ENCODE data around the gene UBAC2. TPM values are rescaled to one million over a fixed set of nuclear protein-coding genes. Genes with fewer than 3 reads are reported as not detected.

Gene UBAC2
- 10 to 100 TPM; 48.4 to 56.3 TPM for total RNA-seq

- intact Hi-C loops (cut with DNase I, micrococcal nuclease) = loop anchor here (1.0 to 5.0 kb wide), 18 partner anchors 14 to 628 kb away; partner anchors contain the start of genes GPR18 (in 2 of the 2), GPR183 (in 1 of the 2), STK24 (in 1 of the 2) and TM9SF2 (in 1 of the 2)
- no peaks in the 10 kb centered on the region for H3K9me3 Mint-ChIP-seq (ENCODE audit: low read depth)
- peaks cover 31% of the 10 kb centered on the region for H3K36me3 Mint-ChIP-seq (ENCODE audit: low read depth)
- peaks cover 62% of the 10 kb centered on the region for H3K4me1 Mint-ChIP-seq
- CTCF ChIA-PET = interaction anchor here (0.6 to 2.7 kb wide), 19 partner anchors 14 to 547 kb away, joined by 3 to 17 read pairs (median 5); partner anchors contain the start of genes GPR18 and GPR183
- ATAC-seq (peak; percentile 77), DNase-seq (peak; percentile 98)
- H3K27ac Mint-ChIP-seq = peak within 1 kb of the TSS; percentile 97
- POLR2A ChIA-PET = interaction anchor here (0.6 to 3.1 kb wide), 17 partner anchors 14 to 263 kb away, joined by 3 to 16 read pairs (median 4); no protein-coding TSS in a partner anchor
- peak within 1 kb of the TSS; percentile 82 for H3K4me3 Mint-ChIP-seq
- no peaks in the 10 kb centered on the region for H3K27me3 Mint-ChIP-seq
These were observed at the start of gene UBAC2 for GRCh38 chr13:99200432-99201167. TSS of gene UBAC2 (plus strand) at chr13:99200854. CDS start at chr13:99200909, 55 bp downstream.

- H3K27ac Mint-ChIP-seq = no peak overlapping the region
- no peaks in the 10 kb centered on the region for H3K27me3 Mint-ChIP-seq
- ChIA-PET CTCF (interaction anchor here (0.6 kb wide), 1 partner anchor 12 kb away, joined by 5 read pairs; no protein-coding TSS in a partner anchor), POLR2A (no interaction called here)
- no peaks in the 10 kb centered on the region for H3K36me3 Mint-ChIP-seq (ENCODE audit: low read depth)
- peaks cover 5% of the 10 kb centered on the region for H3K4me1 Mint-ChIP-seq
- ATAC-seq = peak; percentile 84
- no peak overlapping the region for H3K4me3 Mint-ChIP-seq
- intact Hi-C loops (cut with DNase I, micrococcal nuclease) = no loop called here
- H3K9me3 Mint-ChIP-seq (ENCODE audit: low read depth) = no peaks in the 10 kb centered on the region
- DNase-seq = peak; percentile 42
These were observed 49.1 kb upstream of the UBAC2 start for GRCh38 chr13:99151516-99151915.

- Mint-ChIP-seq H3K9me3 (ENCODE audit: low read depth) (no peaks in the 10 kb centered on the region), H3K27me3 (no peaks in the 10 kb centered on the region), H3K4me3 (no peak overlapping the region), H3K27ac (no peak overlapping the region), H3K4me1 (peaks cover 5% of the 10 kb centered on the region), H3K36me3 (ENCODE audit: low read depth) (no peaks in the 10 kb centered on the region)
- ChIA-PET POLR2A (no interaction called here), CTCF (no interaction called here)
- intact Hi-C loops (cut with DNase I, micrococcal nuclease) = no loop called here
- ATAC-seq (no peak), DNase-seq (no peak)
These were observed 47.4 kb upstream of the UBAC2 start for GRCh38 chr13:99153219-99153618.

- ChIA-PET CTCF (interaction anchor here (1.3 kb wide), 1 partner anchor 10 kb away, joined by 3 read pairs; no protein-coding TSS in a partner anchor), POLR2A (no interaction called here)
- intact Hi-C loops (cut with DNase I, micrococcal nuclease) = no loop called here
- no peak for ATAC-seq
- Mint-ChIP-seq H3K27me3 (no peaks in the 10 kb centered on the region), H3K36me3 (ENCODE audit: low read depth) (no peaks in the 10 kb centered on the region), H3K4me3 (no peak overlapping the region), H3K27ac (no peak overlapping the region), H3K9me3 (ENCODE audit: low read depth) (no peaks in the 10 kb centered on the region), H3K4me1 (peaks cover 5% of the 10 kb centered on the region)
- no peak for DNase-seq
These were observed 46.6 kb upstream of the UBAC2 start for GRCh38 chr13:99154064-99154463.

- CTCF ChIA-PET = interaction anchor here (0.9 kb wide), 1 partner anchor 90 kb away, joined by 3 read pairs; no protein-coding TSS in a partner anchor
- DNase-seq = no peak
These were observed 44.8 kb upstream of the UBAC2 start for GRCh38 chr13:99155821-99156220.

GRCh38 chr13:99157046-99157445, 43.6 kb upstream of the UBAC2 start:
- intact Hi-C loops (cut with DNase I, micrococcal nuclease) = no loop called here
- ChIA-PET CTCF (interaction anchor here (0.8 kb wide), 1 partner anchor 113 kb away, joined by 3 read pairs; no protein-coding TSS in a partner anchor), POLR2A (no interaction called here)
- no peak overlapping the region for H3K4me3 Mint-ChIP-seq
- H3K4me1 Mint-ChIP-seq = no peaks in the 10 kb centered on the region
- H3K36me3 Mint-ChIP-seq (ENCODE audit: low read depth) = no peaks in the 10 kb centered on the region
- DNase-seq (no peak), ATAC-seq (no peak)
- no peaks in the 10 kb centered on the region for H3K9me3 Mint-ChIP-seq (ENCODE audit: low read depth)
- H3K27ac Mint-ChIP-seq = no peak overlapping the region
- H3K27me3 Mint-ChIP-seq = no peaks in the 10 kb centered on the region

More at GRCh38 chr13:99155821-99156220, 44.8 kb upstream of the UBAC2 start:
- H3K27ac Mint-ChIP-seq = no peak overlapping the region
- intact Hi-C loops (cut with DNase I, micrococcal nuclease) = no loop called here
- POLR2A ChIA-PET = no interaction called here
- no peaks in the 10 kb centered on the region for H3K36me3 Mint-ChIP-seq (ENCODE audit: low read depth)
- H3K9me3 Mint-ChIP-seq (ENCODE audit: low read depth) = no peaks in the 10 kb centered on the region
- no peaks in the 10 kb centered on the region for H3K27me3 Mint-ChIP-seq
- no peak for ATAC-seq
- no peak overlapping the region for H3K4me3 Mint-ChIP-seq
- peaks cover 5% of the 10 kb centered on the region for H3K4me1 Mint-ChIP-seq

GRCh38 chr13:99158846-99159245, 41.8 kb upstream of the UBAC2 start:
- Mint-ChIP-seq H3K27me3 (no peaks in the 10 kb centered on the region), H3K27ac (no peak overlapping the region), H3K9me3 (ENCODE audit: low read depth) (no peaks in the 10 kb centered on the region), H3K36me3 (ENCODE audit: low read depth) (no peaks in the 10 kb centered on the region), H3K4me1 (no peaks in the 10 kb centered on the region), H3K4me3 (no peak overlapping the region)
- ChIA-PET CTCF (no interaction called here), POLR2A (no interaction called here)
- intact Hi-C loops (cut with DNase I, micrococcal nuclease) = no loop called here
- DNase-seq = no peak
- ATAC-seq = no peak

- H3K27ac Mint-ChIP-seq = no peak overlapping the region
- intact Hi-C loops (cut with DNase I, micrococcal nuclease) = no loop called here
- CTCF ChIA-PET = interaction anchor here (0.7 to 2.7 kb wide), 2 partner anchors 17 to 42 kb away, joined by 3 to 8 read pairs; no protein-coding TSS in a partner anchor
- H3K9me3 Mint-ChIP-seq (ENCODE audit: low read depth) = no peaks in the 10 kb centered on the region
- no peaks in the 10 kb centered on the region for H3K27me3 Mint-ChIP-seq
- no peaks in the 10 kb centered on the region for H3K4me1 Mint-ChIP-seq
- ATAC-seq = no peak
- H3K36me3 Mint-ChIP-seq (ENCODE audit: low read depth) = no peaks in the 10 kb centered on the region
- no peak for DNase-seq
- H3K4me3 Mint-ChIP-seq = no peak overlapping the region
- POLR2A ChIA-PET = interaction anchor here (0.6 kb wide), 1 partner anchor 112 kb away, joined by 10 read pairs; no protein-coding TSS in a partner anchor
These were observed 41.2 kb upstream of the UBAC2 start for GRCh38 chr13:99159331-99160061.

GRCh38 chr13:99160415-99160814, 40.2 kb upstream of the UBAC2 start:
- no peak overlapping the region for H3K4me3 Mint-ChIP-seq
- DNase-seq (no peak), ATAC-seq (no peak)
- CTCF ChIA-PET = interaction anchor here (0.7 to 2.7 kb wide), 2 partner anchors 16 to 408 kb away, joined by 4 to 8 read pairs; no protein-coding TSS in a partner anchor
- no peak overlapping the region for H3K27ac Mint-ChIP-seq
- no peaks in the 10 kb centered on the region for H3K9me3 Mint-ChIP-seq (ENCODE audit: low read depth)
- no peaks in the 10 kb centered on the region for H3K4me1 Mint-ChIP-seq
- POLR2A ChIA-PET = interaction anchor here (0.7 kb wide), 1 partner anchor 743 kb away, joined by 4 read pairs; no protein-coding TSS in a partner anchor
- H3K27me3 Mint-ChIP-seq = no peaks in the 10 kb centered on the region
- H3K36me3 Mint-ChIP-seq (ENCODE audit: low read depth) = no peaks in the 10 kb centered on the region
- intact Hi-C loops (cut with DNase I, micrococcal nuclease) = no loop called here

- Mint-ChIP-seq H3K36me3 (ENCODE audit: low read depth) (no peaks in the 10 kb centered on the region), H3K27ac (no peak overlapping the region), H3K27me3 (no peaks in the 10 kb centered on the region), H3K4me1 (no peaks in the 10 kb centered on the region), H3K9me3 (ENCODE audit: low read depth) (no peaks in the 10 kb centered on the region), H3K4me3 (no peak overlapping the region)
- ChIA-PET CTCF (interaction anchor here (2.7 kb wide), 1 partner anchor 15 kb away, joined by 8 read pairs; no protein-coding TSS in a partner anchor), POLR2A (no interaction called here)
- intact Hi-C loops (cut with DNase I, micrococcal nuclease) = no loop called here
- ATAC-seq (no peak), DNase-seq (no peak)
These were observed 39.1 kb upstream of the UBAC2 start for GRCh38 chr13:99161512-99161911.

- no peak overlapping the region for H3K27ac Mint-ChIP-seq
- CTCF ChIA-PET = interaction anchor here (0.6 to 1.0 kb wide), 3 partner anchors 11 to 26 kb away, joined by 3 to 5 read pairs (median 3); no protein-coding TSS in a partner anchor
- H3K4me1 Mint-ChIP-seq = no peaks in the 10 kb centered on the region
- DNase-seq (no peak), ATAC-seq (no peak)
- H3K9me3 Mint-ChIP-seq (ENCODE audit: low read depth) = no peaks in the 10 kb centered on the region
- H3K4me3 Mint-ChIP-seq = no peak overlapping the region
- intact Hi-C loops (cut with DNase I, micrococcal nuclease) = no loop called here
- POLR2A ChIA-PET = no interaction called here
- H3K27me3 Mint-ChIP-seq = no peaks in the 10 kb centered on the region
- H3K36me3 Mint-ChIP-seq (ENCODE audit: low read depth) = no peaks in the 10 kb centered on the region
These were observed 37.9 kb upstream of the UBAC2 start for GRCh38 chr13:99162567-99163361.
